ENCODE data around the gene MYO1G. TPM values are rescaled to one million over a fixed set of nuclear protein-coding genes. Genes with fewer than 3 reads are reported as not detected.

Gene MYO1G
- total RNA-seq, 1 experiment from 2014 or later, result 0.41 TPM

DNA sequence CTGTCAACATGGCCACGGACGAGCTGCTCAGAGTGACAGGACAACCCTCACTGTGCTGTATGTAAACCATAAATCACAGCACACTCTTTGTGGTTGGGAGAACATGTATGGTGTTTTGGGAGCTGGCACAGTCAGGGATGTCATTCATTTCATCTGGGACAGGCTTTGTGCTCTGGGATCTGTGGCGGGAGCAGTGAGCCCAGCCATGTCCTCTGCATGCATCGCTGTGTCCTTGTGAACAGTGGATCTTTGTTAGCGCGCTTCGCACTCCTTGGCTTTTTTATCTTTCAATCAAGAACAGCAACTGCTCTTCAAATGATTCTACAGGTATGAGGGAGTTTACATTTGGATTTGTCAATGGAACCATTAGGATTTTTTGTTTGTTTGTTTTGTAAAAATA lies 28.3 kb upstream of the MYO1G start:
- H3K36me3 ChIP-seq (ENCODE audit: control insufficient read depth, insufficient read depth, low read length), result 0 out of 2 replicates have a peak, but pooled peaks cover 2% of the 10 kb centered on the region
- H3K9me3 ChIP-seq (ENCODE audit: control insufficient read depth, insufficient read depth, low read depth, low read length), result no peaks in the 10 kb centered on the region
- no peak for DNase-seq (ENCODE audit: low read depth, low spot score)
- no TSS peak for BruUV-seq (replicated peaks)
- no peak overlapping the region for H3K4me3 ChIP-seq (ENCODE audit: low read depth in 2 of 2, low read length in 2 of 2)
- no peak overlapping the region for H3K27ac ChIP-seq (ENCODE audit: low read length)
- in situ Hi-C loops (cut with HindIII; ENCODE audit: low pct_unique_long_range_greater_than_20kb, low sequenced_read_pairs), result no loop called here
- POLR2A ChIA-PET, result no interaction called here
- TF ChIP-seq POLR2AphosphoS5 (IDR thresholded peaks at IDR 0.05; ENCODE audit: low read depth, low read length), result no peak
- TF ChIP-seq SIN3A (IDR thresholded peaks at IDR 0.05; ENCODE audit: borderline replicate concordance, insufficient read depth, low read depth, low read length), result no peak
- TF ChIP-seq TCF7L2 (IDR thresholded peaks at IDR 0.05; ENCODE audit: low read depth, low read length), result no peak
- TF ChIP-seq, protein P1, sequence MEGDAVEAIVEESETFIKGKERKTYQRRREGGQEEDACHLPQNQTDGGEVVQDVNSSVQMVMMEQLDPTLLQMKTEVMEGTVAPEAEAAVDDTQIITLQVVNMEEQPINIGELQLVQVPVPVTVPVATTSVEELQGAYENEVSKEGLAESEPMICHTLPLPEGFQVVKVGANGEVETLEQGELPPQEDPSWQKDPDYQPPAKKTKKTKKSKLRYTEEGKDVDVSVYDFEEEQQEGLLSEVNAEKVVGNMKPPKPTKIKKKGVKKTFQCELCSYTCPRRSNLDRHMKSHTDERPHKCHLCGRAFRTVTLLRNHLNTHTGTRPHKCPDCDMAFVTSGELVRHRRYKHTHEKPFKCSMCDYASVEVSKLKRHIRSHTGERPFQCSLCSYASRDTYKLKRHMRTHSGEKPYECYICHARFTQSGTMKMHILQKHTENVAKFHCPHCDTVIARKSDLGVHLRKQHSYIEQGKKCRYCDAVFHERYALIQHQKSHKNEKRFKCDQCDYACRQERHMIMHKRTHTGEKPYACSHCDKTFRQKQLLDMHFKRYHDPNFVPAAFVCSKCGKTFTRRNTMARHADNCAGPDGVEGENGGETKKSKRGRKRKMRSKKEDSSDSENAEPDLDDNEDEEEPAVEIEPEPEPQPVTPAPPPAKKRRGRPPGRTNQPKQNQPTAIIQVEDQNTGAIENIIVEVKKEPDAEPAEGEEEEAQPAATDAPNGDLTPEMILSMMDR (IDR thresholded peaks at IDR 0.05), result no peak
- TF ChIP-seq, protein P2, sequence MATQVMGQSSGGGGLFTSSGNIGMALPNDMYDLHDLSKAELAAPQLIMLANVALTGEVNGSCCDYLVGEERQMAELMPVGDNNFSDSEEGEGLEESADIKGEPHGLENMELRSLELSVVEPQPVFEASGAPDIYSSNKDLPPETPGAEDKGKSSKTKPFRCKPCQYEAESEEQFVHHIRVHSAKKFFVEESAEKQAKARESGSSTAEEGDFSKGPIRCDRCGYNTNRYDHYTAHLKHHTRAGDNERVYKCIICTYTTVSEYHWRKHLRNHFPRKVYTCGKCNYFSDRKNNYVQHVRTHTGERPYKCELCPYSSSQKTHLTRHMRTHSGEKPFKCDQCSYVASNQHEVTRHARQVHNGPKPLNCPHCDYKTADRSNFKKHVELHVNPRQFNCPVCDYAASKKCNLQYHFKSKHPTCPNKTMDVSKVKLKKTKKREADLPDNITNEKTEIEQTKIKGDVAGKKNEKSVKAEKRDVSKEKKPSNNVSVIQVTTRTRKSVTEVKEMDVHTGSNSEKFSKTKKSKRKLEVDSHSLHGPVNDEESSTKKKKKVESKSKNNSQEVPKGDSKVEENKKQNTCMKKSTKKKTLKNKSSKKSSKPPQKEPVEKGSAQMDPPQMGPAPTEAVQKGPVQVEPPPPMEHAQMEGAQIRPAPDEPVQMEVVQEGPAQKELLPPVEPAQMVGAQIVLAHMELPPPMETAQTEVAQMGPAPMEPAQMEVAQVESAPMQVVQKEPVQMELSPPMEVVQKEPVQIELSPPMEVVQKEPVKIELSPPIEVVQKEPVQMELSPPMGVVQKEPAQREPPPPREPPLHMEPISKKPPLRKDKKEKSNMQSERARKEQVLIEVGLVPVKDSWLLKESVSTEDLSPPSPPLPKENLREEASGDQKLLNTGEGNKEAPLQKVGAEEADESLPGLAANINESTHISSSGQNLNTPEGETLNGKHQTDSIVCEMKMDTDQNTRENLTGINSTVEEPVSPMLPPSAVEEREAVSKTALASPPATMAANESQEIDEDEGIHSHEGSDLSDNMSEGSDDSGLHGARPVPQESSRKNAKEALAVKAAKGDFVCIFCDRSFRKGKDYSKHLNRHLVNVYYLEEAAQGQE (IDR thresholded peaks at IDR 0.05; ENCODE audit: insufficient read depth in 1 of 2, low read depth in 2 of 2, low read length in 1 of 2), result no peak
- H3K27me3 ChIP-seq (ENCODE audit: control insufficient read depth, insufficient read depth, low read length), result no peaks in the 10 kb centered on the region
- CTCF ChIA-PET, result no interaction called here
- intact Hi-C loops (cut with micrococcal nuclease; ENCODE audit: unreplicated experiment), result no loop called here
- 0 out of 2 replicates have a peak, but pooled peaks have one; percentile 19 for ATAC-seq
- H3K4me1 ChIP-seq (ENCODE audit: control insufficient read depth, insufficient read depth, low read length), result no peaks in the 10 kb centered on the region

DNA sequence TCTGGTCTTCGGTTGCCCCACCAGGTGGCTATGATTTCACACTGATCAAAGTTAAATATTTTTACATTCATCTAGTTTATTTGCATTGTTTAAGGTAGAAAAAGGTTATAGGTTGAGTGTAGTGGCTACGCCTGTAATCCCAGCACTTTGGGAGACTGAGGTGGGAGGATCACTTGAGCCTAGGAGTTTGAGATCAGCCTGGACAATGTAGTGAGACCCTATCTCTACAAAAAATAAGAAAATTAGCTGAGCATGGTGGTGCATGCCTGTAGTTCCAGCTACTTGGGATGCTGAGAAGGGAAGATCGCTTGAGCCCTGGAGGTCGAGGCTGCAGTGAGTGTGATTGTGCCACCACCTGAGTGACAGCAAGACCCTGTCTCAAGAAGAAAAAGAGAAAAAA lies 25.0 kb upstream of the MYO1G start:
- intact Hi-C loops (cut with micrococcal nuclease; ENCODE audit: unreplicated experiment) (no loop called here), in situ Hi-C loops (cut with HindIII; ENCODE audit: low pct_unique_long_range_greater_than_20kb, low sequenced_read_pairs) (no loop called here)
- no peaks in the 10 kb centered on the region for H3K9me3 ChIP-seq (ENCODE audit: control insufficient read depth, insufficient read depth, low read depth, low read length)
- DNase-seq (ENCODE audit: low read depth, low spot score) (no peak), ATAC-seq (no peak)
- TF ChIP-seq SIN3A (IDR thresholded peaks at IDR 0.05; ENCODE audit: borderline replicate concordance, insufficient read depth, low read depth, low read length), result no peak
- no peak for TF ChIP-seq POLR2AphosphoS5 (IDR thresholded peaks at IDR 0.05; ENCODE audit: low read depth, low read length)
- TF ChIP-seq, protein P1 (IDR thresholded peaks at IDR 0.05), result no peak
- TF ChIP-seq, protein P2 (IDR thresholded peaks at IDR 0.05; ENCODE audit: insufficient read depth in 1 of 2, low read depth in 2 of 2, low read length in 1 of 2), result no peak
- TF ChIP-seq TCF7L2 (IDR thresholded peaks at IDR 0.05; ENCODE audit: low read depth, low read length), result no peak
- H3K4me1 ChIP-seq (ENCODE audit: control insufficient read depth, insufficient read depth, low read length), result peaks cover 9% of the 10 kb centered on the region
- BruUV-seq (replicated peaks), result no TSS peak
- H3K27ac ChIP-seq (ENCODE audit: low read length), result no peak overlapping the region
- peaks cover 5% of the 10 kb centered on the region; the same call in 1 of the 2 replicates for H3K36me3 ChIP-seq (ENCODE audit: control insufficient read depth, insufficient read depth, low read length)
- ChIA-PET POLR2A (no interaction called here), CTCF (interaction anchor here (0.6 kb wide), 1 partner anchor 86 kb away, joined by 3 read pairs; no protein-coding TSS in a partner anchor)
- H3K27me3 ChIP-seq (ENCODE audit: control insufficient read depth, insufficient read depth, low read length), result no peaks in the 10 kb centered on the region
- H3K4me3 ChIP-seq (ENCODE audit: low read depth in 2 of 2, low read length in 2 of 2), result no peak overlapping the region
